ENCODE results near the gene MSLN. TPM values are rescaled to one million over a fixed set of nuclear protein-coding genes. Genes with fewer than 3 reads are reported as not detected.

Gene MSLN
- total and polyA plus RNA-seq, 2 of the 13 experiments (the other 11 are each of a cell fraction or from before 2014, with no cell fraction given), result 2.0 to 2.3 TPM

GRCh38 chr16:787321-787966, 26.9 kb downstream of the MSLN start (continued):
- TF ChIP-seq ZNF280B (CRISPR knock-in tag; IDR thresholded peaks at IDR 0.05; ENCODE audit: borderline replicate concordance) (no peak), TGIF2 (CRISPR knock-in tag; IDR thresholded peaks at IDR 0.05) (no peak), KDM6A (CRISPR knock-in tag; IDR thresholded peaks at IDR 0.05; ENCODE audit: low read depth) (no peak), RBAK (CRISPR knock-in tag; IDR thresholded peaks at IDR 0.05) (no peak), SAP130 (CRISPR knock-in tag; IDR thresholded peaks at IDR 0.05; ENCODE audit: low read depth) (peak; percentile 9; the same call in 1 of the 2 replicates), THRA (CRISPR knock-in tag; IDR thresholded peaks at IDR 0.05; ENCODE audit: borderline replicate concordance) (no peak), ZNF687 (CRISPR knock-in tag; IDR thresholded peaks at IDR 0.05) (peak; percentile 54), SNAPC2 (CRISPR knock-in tag; IDR thresholded peaks at IDR 0.05) (no peak), ZNF614 (CRISPR knock-in tag; IDR thresholded peaks at IDR 0.05; ENCODE audit: borderline replicate concordance) (no peak), NFKB2 (CRISPR knock-in tag; IDR thresholded peaks at IDR 0.05; ENCODE audit: borderline replicate concordance) (no peak), SOX6 (IDR thresholded peaks at IDR 0.05) (no peak), SOX6 (CRISPR knock-in tag; IDR thresholded peaks at IDR 0.05) (no peak), ZNF737 (CRISPR knock-in tag; IDR thresholded peaks at IDR 0.05; ENCODE audit: borderline replicate concordance) (no peak), CHCHD3 (CRISPR knock-in tag; IDR thresholded peaks at IDR 0.05) (no peak), ZNF619 (CRISPR knock-in tag; IDR thresholded peaks at IDR 0.05) (no peak), ZNF782 (CRISPR knock-in tag; IDR thresholded peaks at IDR 0.05; ENCODE audit: borderline replicate concordance) (no peak), GLMP (CRISPR knock-in tag; IDR thresholded peaks at IDR 0.05; ENCODE audit: borderline replicate concordance) (no peak), POLR2G (IDR thresholded peaks at IDR 0.05; ENCODE audit: low read depth, low read length) (no peak), ZFP90 (CRISPR knock-in tag; IDR thresholded peaks at IDR 0.05; ENCODE audit: borderline replicate concordance) (no peak), XBP1 (CRISPR knock-in tag; IDR thresholded peaks at IDR 0.05) (no peak), ZNF768 (CRISPR knock-in tag; IDR thresholded peaks at IDR 0.05) (0 out of 2 replicates have a peak, but pooled peaks have one; percentile 4), GPN1 (CRISPR knock-in tag; IDR thresholded peaks at IDR 0.05; ENCODE audit: borderline replicate concordance) (no peak), AGO1 (IDR thresholded peaks at IDR 0.05; ENCODE audit: low read depth, low read length, poor library complexity, severe bottlenecking) (peak; percentile 32)

All from HepG2 (cell line).